Left ventricle myocardium inferior (tissue), 1 donor: ENCODE results near the gene BFSP2. TPM values are rescaled to one million over a fixed set of nuclear protein-coding genes. Genes with fewer than 3 reads are reported as not detected.

ENCODE experiments used
- DNase-seq: peaks from one replicate; pipeline ENCODE4 v3.0.0-alpha.2; 2020
- H3K27ac ChIP-seq: fragments of 200-600 bp; replicated peaks from 2 replicates; pipeline ENCODE4 v1.8.0; 2021
- H3K27me3 ChIP-seq: fragments of 200-600 bp; 2 replicates; pipeline ENCODE4 v1.8.0; 2021; ENCODE audit warnings: low read depth
- H3K36me3 ChIP-seq: fragments of 200-600 bp; 2 replicates; pipeline ENCODE4 v1.8.0; 2021
- H3K4me1 ChIP-seq: fragments of 200-600 bp; 2 replicates; pipeline ENCODE4 v1.8.0; 2021
- H3K4me3 ChIP-seq: fragments of 200-600 bp; 2 replicates; pipeline ENCODE4 v1.8.0; 2021; ENCODE audit warnings: mild to moderate bottlenecking, moderate library complexity
- H3K9me3 ChIP-seq: fragments of 200-600 bp; replicated peaks from 2 replicates; pipeline ENCODE4 v1.8.0; 2021
- intact Hi-C: fragments of 100-400 bp; cut with micrococcal nuclease; formaldehyde crosslinking; loops from one replicate; pipeline ENCODE4 v1.11.0; 2022
- total RNA-seq: library from RNA; stranded (reverse); fragmentation: NEBNext Ultra II Directional; extraction: Animal tissue kit (Norgen Biotek cat#: 25700); gene quantifications from one replicate; pipeline ENCODE4 v1.2.1, GENCODE V29; 2021
- TF ChIP-seq, protein P1 (sequence below): fragments of 200-600 bp; IDR thresholded peaks from 2 replicates; pipeline ENCODE4 v1.8.0; 2021; ENCODE audit warnings: antibody characterized with exemption, mild to moderate bottlenecking, borderline replicate concordance
- donor health status: DM: no; HTN: yes; CAD: no; lungs with severe emphysema.

BFSP2 gene
- total RNA-seq, 1 donor from 2014 or later, result not detected

DNA sequence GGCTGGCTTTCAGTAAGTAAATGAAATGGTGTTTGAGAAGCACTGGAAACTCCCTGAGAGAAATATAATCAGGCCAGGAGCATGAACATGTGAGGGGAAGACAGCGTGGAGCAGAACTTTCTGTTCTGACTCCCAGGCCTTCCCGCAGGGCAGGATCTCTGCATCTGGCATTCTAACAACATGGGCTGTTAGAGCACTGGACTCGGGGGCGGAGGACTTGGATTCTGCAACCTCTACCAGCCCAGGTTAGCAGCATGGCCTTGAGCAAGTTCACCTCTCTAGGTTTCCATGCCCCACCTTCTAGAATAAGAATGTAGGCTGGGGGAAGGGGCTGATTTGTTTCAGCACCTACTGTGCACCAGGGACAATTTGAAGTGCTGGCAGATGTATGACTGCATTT lies 12.5 kb upstream of the BFSP2 start:
- Histone ChIP-seq H3K4me1 (peaks cover 5% of the 10 kb centered on the region), H3K36me3 (no peaks in the 10 kb centered on the region), H3K27ac (no peak overlapping the region), H3K9me3 (no peaks in the 10 kb centered on the region), H3K27me3 (peaks cover 13% of the 10 kb centered on the region), H3K4me3 (no peak overlapping the region)
- TF ChIP-seq, protein P1, sequence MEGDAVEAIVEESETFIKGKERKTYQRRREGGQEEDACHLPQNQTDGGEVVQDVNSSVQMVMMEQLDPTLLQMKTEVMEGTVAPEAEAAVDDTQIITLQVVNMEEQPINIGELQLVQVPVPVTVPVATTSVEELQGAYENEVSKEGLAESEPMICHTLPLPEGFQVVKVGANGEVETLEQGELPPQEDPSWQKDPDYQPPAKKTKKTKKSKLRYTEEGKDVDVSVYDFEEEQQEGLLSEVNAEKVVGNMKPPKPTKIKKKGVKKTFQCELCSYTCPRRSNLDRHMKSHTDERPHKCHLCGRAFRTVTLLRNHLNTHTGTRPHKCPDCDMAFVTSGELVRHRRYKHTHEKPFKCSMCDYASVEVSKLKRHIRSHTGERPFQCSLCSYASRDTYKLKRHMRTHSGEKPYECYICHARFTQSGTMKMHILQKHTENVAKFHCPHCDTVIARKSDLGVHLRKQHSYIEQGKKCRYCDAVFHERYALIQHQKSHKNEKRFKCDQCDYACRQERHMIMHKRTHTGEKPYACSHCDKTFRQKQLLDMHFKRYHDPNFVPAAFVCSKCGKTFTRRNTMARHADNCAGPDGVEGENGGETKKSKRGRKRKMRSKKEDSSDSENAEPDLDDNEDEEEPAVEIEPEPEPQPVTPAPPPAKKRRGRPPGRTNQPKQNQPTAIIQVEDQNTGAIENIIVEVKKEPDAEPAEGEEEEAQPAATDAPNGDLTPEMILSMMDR, result no peak
- intact Hi-C loops, result no loop called here
- no peak for DNase-seq

DNA sequence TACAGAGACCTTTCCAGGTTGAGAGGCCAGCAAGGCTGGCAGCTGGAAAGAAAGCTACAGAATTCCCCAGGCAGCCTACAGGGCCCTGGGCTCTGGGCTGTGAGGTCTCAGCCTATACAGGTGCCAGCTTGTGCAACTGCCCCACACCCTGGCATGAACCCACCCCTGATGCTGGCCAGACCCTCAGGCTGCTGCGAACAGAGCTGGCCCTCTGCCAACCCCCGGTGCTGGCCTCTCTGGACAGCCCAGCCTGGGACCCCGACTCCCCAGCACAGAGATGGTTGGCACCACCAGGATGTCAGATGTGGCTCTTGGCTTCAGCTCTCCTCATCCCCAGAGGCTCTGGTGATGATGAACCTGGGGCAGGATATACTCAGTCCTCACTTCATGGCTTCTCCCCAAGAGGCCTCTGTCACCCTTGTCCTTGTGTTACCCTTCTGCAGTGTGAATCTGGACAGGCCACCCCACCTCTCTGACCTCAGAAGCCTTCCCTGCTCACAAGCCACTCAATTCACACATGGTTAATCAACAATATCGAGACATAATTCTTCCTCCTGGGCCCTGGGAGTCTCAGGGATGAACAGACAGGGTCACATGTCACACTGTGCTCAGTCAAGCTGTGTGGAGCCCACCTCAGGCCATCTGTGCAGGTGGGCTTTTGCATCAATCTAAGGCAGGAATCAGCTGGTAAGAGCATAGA lies 11.0 kb upstream of the BFSP2 start:
- DNase-seq, result no peak
- H3K27ac ChIP-seq, result no peak overlapping the region
- H3K36me3 ChIP-seq, result no peaks in the 10 kb centered on the region
- peaks cover 9% of the 10 kb centered on the region for H3K27me3 ChIP-seq
- no peak overlapping the region for H3K4me3 ChIP-seq
- intact Hi-C loops, result no loop called here
- peaks cover 13% of the 10 kb centered on the region for H3K4me1 ChIP-seq
- H3K9me3 ChIP-seq, result peaks cover 2% of the 10 kb centered on the region
- TF ChIP-seq, protein P1, result no peak

DNA sequence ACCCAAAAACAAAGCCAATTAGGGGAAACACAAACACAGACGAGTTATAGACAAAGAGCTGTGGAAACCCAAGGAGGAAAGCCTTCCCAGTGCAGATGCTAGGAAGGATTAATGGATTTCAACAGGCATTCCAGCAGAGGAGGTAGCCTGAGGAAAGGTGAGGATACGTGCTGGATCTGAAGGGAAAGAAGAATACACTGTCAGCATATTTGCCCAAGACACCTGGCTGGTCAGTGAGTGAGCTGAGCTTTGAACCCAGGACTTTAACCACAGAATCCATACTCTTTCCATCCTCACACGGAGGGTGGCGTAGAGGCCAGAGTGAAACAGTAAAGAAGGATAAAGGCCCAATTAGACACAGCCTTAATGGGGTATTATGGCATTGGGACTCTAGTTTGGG lies 9.1 kb upstream of the BFSP2 start:
- H3K4me1 ChIP-seq, result peaks cover 7% of the 10 kb centered on the region
- no peak for DNase-seq
- TF ChIP-seq, protein P1, result no peak
- peaks cover 8% of the 10 kb centered on the region for H3K9me3 ChIP-seq
- H3K27me3 ChIP-seq, result peaks cover 2% of the 10 kb centered on the region
- intact Hi-C loops, result no loop called here
- no peak overlapping the region for H3K27ac ChIP-seq
- no peaks in the 10 kb centered on the region for H3K36me3 ChIP-seq
- H3K4me3 ChIP-seq, result no peak overlapping the region

DNA sequence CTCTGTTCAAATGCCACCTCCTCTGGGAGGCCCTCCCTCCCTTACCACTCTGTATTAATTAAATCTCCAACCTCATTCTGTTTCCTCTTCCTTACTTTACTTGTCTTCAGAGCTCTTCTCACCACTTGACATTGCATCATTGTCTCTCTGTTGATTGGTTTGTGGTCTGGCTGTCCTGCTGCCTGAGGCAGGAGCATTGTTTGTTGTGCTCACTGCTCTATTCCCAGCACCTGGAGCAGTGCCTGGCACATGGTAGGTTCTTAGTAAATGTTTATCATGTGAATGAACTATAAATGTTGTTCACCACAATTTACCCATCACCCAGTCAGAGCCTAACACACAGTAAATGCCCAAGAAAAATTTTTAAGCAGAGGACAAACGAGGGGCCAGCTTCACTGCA lies 6.7 kb upstream of the BFSP2 start:
- intact Hi-C loops, result no loop called here
- no peaks in the 10 kb centered on the region for H3K36me3 ChIP-seq
- H3K4me1 ChIP-seq, result peaks cover 7% of the 10 kb centered on the region

DNA sequence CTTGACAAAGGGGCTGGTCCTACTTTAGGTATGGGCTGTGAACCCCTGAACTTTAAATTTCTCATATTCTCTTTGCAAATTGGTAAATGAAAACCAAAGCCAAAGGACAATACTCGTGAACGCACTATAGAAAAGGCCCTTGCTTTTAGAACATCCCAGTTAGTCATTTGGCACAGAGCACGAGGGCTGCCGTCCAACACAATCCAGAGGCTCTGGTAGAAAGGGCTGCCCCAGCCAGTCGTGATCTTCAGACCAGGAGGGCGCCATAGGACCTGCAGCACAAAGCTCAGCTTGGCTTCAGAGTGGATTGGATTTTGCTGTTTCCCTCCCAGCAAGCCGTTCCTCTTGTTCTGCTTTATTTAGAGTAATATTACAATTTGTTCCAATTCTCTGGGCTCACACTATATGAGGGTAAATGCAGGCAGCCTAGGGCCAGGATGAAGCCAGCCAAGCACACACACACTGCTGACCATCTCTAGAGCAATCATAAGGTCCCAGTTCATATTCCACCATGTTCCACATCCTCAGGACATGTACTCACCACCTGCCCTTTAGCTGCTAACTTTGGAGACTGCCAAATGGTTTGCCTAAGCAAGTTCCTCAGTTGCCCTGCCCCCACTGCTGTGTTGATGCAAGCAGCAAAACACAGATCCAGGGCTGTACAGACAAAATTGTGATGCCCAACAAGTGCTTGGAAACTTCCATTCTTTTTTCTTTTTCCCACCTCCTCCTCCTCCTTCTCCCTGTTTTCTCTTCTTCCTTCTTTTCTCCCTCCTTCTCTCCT lies 6.0 kb upstream of the BFSP2 start:
- intact Hi-C loops, result no loop called here
- Histone ChIP-seq H3K27ac (no peak overlapping the region), H3K4me3 (no peak overlapping the region), H3K36me3 (no peaks in the 10 kb centered on the region), H3K9me3 (peaks cover 8% of the 10 kb centered on the region), H3K4me1 (peaks cover 7% of the 10 kb centered on the region), H3K27me3 (no peaks in the 10 kb centered on the region)
- DNase-seq, result peak; percentile 54
- TF ChIP-seq, protein P1, result no peak

More for the DNA sequence above, 6.7 kb upstream of the BFSP2 start:
- Histone ChIP-seq H3K27me3 (no peaks in the 10 kb centered on the region), H3K27ac (no peak overlapping the region), H3K9me3 (peaks cover 8% of the 10 kb centered on the region), H3K4me3 (no peak overlapping the region)
- DNase-seq, result no peak
- TF ChIP-seq, protein P1, result no peak
